HUES48 (cell line): ENCODE data around the gene STK39.

ENCODE experiments used
- H3K27ac ChIP-seq: one replicate; pipeline ENCODE4 v1.7.0; 2013; ENCODE audit warnings: low read depth, low read length, inconsistent platforms
- H3K27me3 ChIP-seq: 2 replicates; pipeline ENCODE4 v1.6.1; 2013; ENCODE audit warnings: mild to moderate bottlenecking, low read length; ENCODE audit not compliant: control insufficient read depth, insufficient read depth
- H3K36me3 ChIP-seq: 2 replicates; pipeline ENCODE4 v1.6.1; 2013; ENCODE audit warnings: low read length; ENCODE audit not compliant: control insufficient read depth, insufficient read depth
- H3K4me1 ChIP-seq: 2 replicates; pipeline ENCODE4 v1.6.1; 2013; ENCODE audit warnings: mild to moderate bottlenecking, low read length; ENCODE audit not compliant: control insufficient read depth, insufficient read depth
- H3K4me3 ChIP-seq: 2 replicates; pipeline ENCODE4 v1.5.1; 2013; ENCODE audit warnings: mild to moderate bottlenecking, low read depth, low read length
- H3K9ac ChIP-seq: 2 replicates; pipeline ENCODE4 v1.6.1; 2013; ENCODE audit warnings: mild to moderate bottlenecking, low read depth, low read length, moderate library complexity
- H3K9me3 ChIP-seq: 2 replicates; pipeline ENCODE4 v1.6.1; 2013; ENCODE audit warnings: low read length; ENCODE audit not compliant: control insufficient read depth, insufficient read depth

Gene STK39

DNA sequence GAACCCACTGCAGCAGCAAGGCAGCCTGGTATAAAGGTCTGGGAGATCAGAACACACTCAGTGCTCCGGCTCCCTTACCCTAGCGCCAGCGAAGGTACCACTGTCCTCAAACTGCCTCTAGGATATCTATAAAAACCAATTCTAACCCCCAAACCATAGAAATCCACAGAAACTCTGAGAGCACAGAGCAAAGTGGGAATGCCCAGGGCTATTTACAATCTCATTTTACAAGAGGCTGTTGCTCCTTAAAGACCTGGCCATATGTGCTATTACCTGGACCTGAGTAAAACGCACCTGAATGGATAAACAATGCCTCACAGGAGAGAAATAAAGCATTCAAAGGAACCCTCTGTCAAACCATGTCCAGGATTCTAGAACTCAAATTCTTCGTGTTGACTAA, 4.3 kb downstream of the STK39 start:
- H3K36me3 ChIP-seq = no peaks in the 10 kb centered on the region
- no peaks in the 10 kb centered on the region for H3K9me3 ChIP-seq
- H3K4me3 ChIP-seq = no peak overlapping the region
- H3K9ac ChIP-seq = no peak overlapping the region
- no peaks in the 10 kb centered on the region for H3K27me3 ChIP-seq
- peaks cover 52% of the 10 kb centered on the region for H3K4me1 ChIP-seq
- H3K27ac ChIP-seq = no peak overlapping the region

DNA sequence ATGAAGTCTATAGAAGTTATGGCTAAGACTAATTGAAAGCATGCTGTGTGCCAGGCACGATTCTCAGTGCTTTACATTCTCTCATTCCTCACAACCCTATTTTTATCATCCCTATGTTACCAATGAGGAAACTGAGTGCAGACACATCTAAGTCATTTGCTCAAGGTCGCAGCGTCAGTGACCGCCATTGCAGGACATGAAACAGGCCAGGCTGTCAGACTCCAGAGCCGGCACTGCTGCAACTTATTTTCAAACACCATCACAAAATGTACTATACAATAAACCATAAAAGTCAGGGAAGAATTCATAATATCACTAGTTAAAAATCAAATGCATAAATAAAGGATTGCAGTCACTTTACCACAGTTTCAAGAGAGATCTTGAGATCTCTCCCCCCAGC, 5.6 kb downstream of the STK39 start:
- Histone ChIP-seq H3K9me3 (no peaks in the 10 kb centered on the region), H3K36me3 (no peaks in the 10 kb centered on the region), H3K4me1 (peaks cover 52% of the 10 kb centered on the region)

DNA sequence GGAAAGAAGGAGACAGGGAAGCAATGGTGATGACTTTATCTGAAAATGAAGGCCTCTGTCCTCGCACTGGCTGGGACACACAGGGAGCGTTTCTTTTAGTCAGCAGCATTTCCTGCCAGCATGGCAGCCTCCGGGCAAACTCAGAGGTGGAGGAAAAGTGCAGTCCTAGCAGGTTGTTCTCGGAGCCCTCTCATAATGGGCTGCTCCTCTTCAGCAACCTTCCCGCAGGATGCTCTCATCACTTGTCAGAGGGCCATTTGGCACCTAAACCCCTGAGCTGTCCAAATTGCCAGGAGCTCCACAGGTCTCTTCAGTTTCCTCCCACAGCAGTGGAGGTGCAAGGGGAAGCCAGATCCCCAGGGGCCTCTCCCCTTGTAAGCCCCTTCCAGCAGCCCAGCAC, 6.2 kb downstream of the STK39 start:
- H3K9me3 ChIP-seq = no peaks in the 10 kb centered on the region
- H3K9ac ChIP-seq = no peak overlapping the region
- H3K27me3 ChIP-seq = no peaks in the 10 kb centered on the region
- H3K36me3 ChIP-seq = no peaks in the 10 kb centered on the region
- no peak overlapping the region for H3K27ac ChIP-seq
- no peak overlapping the region for H3K4me3 ChIP-seq
- peaks cover 52% of the 10 kb centered on the region for H3K4me1 ChIP-seq

More for the DNA sequence above, 5.6 kb downstream of the STK39 start:
- no peak overlapping the region for H3K4me3 ChIP-seq
- no peak overlapping the region for H3K27ac ChIP-seq
- H3K27me3 ChIP-seq = no peaks in the 10 kb centered on the region
- H3K9ac ChIP-seq = no peak overlapping the region

DNA sequence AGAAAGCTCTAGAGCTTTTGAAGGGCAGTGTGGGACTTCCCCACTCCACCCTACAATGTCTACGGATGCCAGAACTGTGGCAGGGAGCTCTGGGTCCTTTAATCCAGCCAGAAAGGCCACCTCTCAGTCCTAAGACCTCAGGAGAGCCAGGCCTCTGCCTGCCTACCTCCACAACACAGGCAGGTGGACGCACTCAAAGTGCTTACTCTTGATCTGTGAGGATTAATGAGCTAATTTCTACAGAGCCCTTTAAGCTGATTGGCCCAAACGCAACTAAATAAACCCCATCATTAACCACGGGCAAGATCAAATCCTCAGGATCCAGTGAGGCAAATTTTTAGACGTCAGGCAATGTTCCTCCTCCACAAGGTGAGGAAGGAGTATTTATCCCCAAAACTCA, 8.1 kb downstream of the STK39 start:
- H3K4me1 ChIP-seq = peaks cover 35% of the 10 kb centered on the region
- no peaks in the 10 kb centered on the region for H3K9me3 ChIP-seq
- H3K9ac ChIP-seq = no peak overlapping the region
- no peaks in the 10 kb centered on the region for H3K27me3 ChIP-seq
- H3K4me3 ChIP-seq = no peak overlapping the region
- no peak overlapping the region for H3K27ac ChIP-seq
- no peaks in the 10 kb centered on the region for H3K36me3 ChIP-seq

DNA sequence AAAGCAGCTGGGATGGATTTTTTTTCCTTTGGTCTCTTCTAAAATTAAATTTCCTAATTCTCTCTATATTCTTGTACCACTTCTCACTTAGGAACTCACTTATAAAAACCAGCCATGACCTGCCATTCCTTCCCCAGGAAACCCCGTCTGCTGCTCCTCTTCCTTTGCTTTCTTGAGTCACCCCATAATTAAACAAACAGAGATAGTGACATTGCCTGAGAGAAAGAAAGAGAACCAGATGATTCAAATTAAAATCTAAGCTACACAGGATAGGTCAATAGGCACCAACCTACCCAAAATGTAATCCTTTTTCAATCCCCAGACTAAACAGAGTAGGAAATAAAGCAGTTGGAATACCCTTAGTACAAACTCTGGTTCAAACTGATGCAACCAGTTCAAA, 9.7 kb downstream of the STK39 start:
- Histone ChIP-seq H3K27ac (no peak overlapping the region), H3K4me3 (no peak overlapping the region), H3K9ac (no peak overlapping the region), H3K9me3 (no peaks in the 10 kb centered on the region), H3K36me3 (no peaks in the 10 kb centered on the region), H3K4me1 (peaks cover 20% of the 10 kb centered on the region), H3K27me3 (no peaks in the 10 kb centered on the region)

DNA sequence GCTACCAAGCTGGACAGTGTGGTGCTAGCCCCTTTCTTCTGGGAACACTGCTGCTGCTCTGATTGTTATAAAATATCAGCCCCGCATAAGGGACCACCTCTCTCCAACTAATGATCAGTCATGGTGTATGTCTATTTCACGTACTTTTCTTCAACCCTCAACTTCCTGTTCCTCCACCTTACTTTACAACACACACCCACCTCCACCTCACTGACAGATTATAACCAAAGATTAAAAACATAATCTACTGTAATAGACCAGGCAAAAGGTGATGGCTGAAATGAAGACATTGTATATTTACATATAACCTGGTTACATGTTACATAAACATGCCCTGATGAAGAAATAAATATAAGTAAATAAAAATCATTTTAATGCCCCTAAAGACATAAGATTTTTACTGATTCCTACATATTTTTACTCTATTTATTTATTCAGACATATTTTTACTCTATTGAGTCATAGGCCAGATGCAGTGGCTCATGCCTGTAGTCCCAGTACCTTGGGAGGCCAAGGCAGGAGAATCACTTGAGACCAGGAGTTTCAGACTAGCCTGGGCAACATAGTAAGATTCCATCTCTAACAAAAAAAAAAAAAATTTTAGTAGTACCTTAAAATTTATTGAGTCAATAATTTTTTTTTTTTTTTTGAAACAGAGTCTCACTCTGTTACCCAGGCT, 12.8 kb downstream of the STK39 start:
- Histone ChIP-seq H3K9me3 (no peaks in the 10 kb centered on the region), H3K27ac (no peak overlapping the region), H3K9ac (no peak overlapping the region), H3K36me3 (no peaks in the 10 kb centered on the region), H3K27me3 (no peaks in the 10 kb centered on the region), H3K4me3 (no peak overlapping the region), H3K4me1 (0 out of 2 replicates have a peak, but pooled peaks cover 2% of the 10 kb centered on the region)

DNA sequence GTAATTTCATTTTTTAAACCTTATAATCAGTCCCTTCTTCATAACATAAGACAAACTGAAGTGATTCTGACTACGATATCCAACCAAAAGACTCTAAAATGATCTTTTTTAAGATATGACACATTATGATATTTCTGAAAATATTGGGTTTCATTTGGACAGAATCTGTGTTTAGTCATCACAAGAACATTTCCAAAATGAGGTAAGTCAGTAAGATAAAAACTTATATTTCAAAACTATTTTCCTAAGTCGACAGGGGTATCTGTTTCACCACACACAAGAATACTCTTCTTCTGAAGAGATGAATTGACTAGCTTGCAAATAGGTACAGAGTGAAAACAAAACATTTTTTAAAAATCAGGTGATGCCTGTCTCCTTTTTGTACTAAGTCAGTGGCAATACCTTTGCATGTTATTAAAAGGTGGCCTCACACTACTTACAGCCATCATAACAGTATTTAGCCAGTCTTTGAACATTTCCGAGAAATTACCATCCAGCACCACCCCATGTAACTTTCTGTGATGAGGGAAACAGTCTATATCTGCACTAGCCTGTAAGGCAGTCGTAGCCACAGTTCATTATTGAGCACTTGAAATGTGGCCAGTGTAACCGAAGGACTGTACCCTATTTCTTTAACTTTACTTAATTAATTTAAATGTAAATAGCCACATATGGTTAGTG, 13.5 kb downstream of the STK39 start:
- Histone ChIP-seq H3K4me1 (no peaks in the 10 kb centered on the region), H3K36me3 (no peaks in the 10 kb centered on the region), H3K9me3 (no peaks in the 10 kb centered on the region), H3K27ac (no peak overlapping the region), H3K4me3 (no peak overlapping the region), H3K27me3 (no peaks in the 10 kb centered on the region), H3K9ac (no peak overlapping the region)

DNA sequence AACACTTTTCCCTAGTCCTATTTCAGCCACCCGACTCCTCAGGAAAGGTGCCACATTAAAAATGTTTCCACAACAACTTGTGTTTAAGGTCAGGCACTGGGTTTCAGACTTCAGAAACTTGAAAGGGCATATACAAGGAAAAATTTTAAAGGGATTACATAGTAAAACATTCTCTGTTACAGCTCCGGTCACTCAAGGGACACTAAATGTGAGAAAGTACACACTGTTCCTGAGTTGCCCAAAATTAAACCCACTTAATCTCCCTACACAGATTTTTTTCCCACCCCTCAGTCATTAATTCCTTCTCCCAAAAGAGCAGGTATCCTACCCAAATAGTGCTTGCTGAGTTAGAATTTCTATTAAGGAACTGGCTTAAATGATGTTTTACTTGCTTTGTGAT, 14.2 kb downstream of the STK39 start:
- Histone ChIP-seq H3K36me3 (no peaks in the 10 kb centered on the region), H3K9ac (no peak overlapping the region), H3K4me1 (no peaks in the 10 kb centered on the region), H3K27me3 (no peaks in the 10 kb centered on the region), H3K27ac (no peak overlapping the region), H3K4me3 (no peak overlapping the region), H3K9me3 (no peaks in the 10 kb centered on the region)

DNA sequence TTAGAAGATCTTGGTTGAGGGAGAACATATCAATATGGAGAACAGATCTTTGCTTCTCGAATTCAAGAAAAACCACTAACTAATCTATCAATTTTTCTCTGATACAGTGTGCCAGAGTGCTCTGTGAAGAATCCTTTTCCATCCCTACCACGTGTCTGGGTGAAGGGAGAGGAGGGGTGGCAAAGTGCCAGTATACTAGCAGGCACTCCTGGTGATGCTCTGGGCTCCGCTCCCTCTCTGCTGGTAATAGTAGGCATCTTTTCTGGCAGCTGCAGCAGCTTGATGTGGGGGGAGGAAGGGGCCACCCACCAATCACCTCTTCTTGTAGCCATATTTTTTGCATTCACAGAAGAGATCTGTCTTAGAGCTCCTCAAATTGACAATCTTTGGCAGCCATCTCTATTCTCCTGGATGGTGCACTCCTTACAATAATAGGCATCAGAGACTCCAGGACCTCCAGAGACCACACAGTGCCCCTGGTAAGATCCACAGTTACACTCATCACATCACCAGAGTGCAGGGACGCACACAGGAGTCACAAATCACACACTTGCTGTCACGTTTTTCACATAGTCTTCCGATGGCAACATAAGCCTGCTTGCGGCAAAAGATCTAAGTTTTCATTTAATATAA, 15.7 kb downstream of the STK39 start:
- Histone ChIP-seq H3K4me3 (no peak overlapping the region), H3K4me1 (no peaks in the 10 kb centered on the region), H3K27ac (no peak overlapping the region), H3K36me3 (no peaks in the 10 kb centered on the region), H3K9ac (no peak overlapping the region), H3K9me3 (no peaks in the 10 kb centered on the region), H3K27me3 (no peaks in the 10 kb centered on the region)

DNA sequence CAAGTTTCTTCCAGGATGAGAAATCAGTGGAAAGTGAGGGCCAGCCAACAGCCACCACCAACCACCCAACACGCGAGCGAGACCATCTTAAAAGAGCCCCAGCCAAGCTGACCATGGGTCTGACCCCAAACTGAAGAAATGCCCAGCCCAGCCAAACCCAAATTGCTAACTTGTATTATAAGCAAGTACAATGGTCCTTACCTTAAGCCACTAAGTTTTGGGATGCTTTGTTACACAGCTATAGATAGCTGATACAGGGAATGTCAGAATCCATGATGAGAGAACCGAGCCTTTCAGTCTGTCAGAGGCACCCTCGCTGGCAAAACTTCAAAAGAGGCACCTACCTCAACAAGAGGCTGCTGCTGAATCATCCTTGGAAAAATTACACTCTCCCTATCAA, 17.0 kb downstream of the STK39 start:
- H3K9me3 ChIP-seq = no peaks in the 10 kb centered on the region
- no peaks in the 10 kb centered on the region for H3K36me3 ChIP-seq
- no peaks in the 10 kb centered on the region for H3K27me3 ChIP-seq
- no peak overlapping the region for H3K4me3 ChIP-seq
- no peak overlapping the region for H3K27ac ChIP-seq
- no peak overlapping the region for H3K9ac ChIP-seq
- H3K4me1 ChIP-seq = no peaks in the 10 kb centered on the region; the same call in 1 of the 2 replicates

DNA sequence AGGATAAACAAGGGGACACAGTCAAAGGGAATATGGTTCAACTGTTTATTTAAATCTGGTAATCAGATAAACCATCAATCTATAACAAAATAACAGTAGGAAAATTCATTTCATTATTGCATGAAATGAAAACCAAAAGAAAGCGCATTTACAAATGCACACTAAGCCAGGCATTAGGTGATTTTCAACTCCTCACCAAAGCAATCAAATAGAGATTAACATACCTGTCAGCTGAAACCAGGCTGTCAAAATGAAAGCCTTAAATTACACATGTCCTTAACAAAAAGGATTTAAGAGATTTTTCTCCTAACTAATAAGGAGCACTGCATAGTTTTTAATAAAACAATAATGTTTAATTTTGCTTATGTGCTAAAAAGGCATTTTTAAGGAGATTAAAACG, 23.0 kb downstream of the STK39 start:
- no peaks in the 10 kb centered on the region for H3K36me3 ChIP-seq
- no peaks in the 10 kb centered on the region for H3K27me3 ChIP-seq
- no peaks in the 10 kb centered on the region for H3K9me3 ChIP-seq
- H3K27ac ChIP-seq = no peak overlapping the region
- no peak overlapping the region for H3K9ac ChIP-seq
- H3K4me3 ChIP-seq = no peak overlapping the region
- peaks cover 11% of the 10 kb centered on the region for H3K4me1 ChIP-seq
